GM19193 (cell line): ENCODE results near the gene CADM1.

Experiments used
- POLR2A ChIP-seq: IDR thresholded peaks from 4 replicates; pipeline ENCODE4 v1.6.1; 2011; ENCODE audit not compliant: insufficient read depth, insufficient read length; ENCODE audit errors: extremely low read depth

The CADM1 gene

GRCh38 chr11:115447273-115447864, 56.8 kb downstream of the CADM1 start:
- no peak for TF ChIP-seq POLR2A

DNA sequence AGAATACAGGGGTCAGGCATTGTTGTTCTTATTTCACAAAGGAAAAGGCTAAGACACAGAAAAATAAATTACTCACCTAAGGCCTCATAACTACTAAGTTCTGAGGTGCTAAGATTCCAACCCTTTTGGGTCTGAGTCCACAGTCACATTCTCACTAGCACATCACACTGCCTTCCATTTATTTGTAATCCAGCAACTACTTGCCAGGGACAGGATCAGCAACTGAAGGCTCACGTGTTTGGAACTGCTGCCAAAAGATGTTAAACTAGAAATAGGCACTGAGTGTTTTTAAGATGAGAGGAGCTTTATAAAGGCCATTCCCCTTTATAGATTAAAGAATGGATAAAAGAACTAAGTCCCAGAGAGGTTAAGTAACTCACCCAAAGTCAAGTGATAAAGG, 58.0 kb downstream of the CADM1 start:
- TF ChIP-seq POLR2A: no peak

- TF ChIP-seq POLR2A: no peak
Observed at GRCh38 chr11:115444542-115444941, 59.7 kb downstream of the CADM1 start.

DNA sequence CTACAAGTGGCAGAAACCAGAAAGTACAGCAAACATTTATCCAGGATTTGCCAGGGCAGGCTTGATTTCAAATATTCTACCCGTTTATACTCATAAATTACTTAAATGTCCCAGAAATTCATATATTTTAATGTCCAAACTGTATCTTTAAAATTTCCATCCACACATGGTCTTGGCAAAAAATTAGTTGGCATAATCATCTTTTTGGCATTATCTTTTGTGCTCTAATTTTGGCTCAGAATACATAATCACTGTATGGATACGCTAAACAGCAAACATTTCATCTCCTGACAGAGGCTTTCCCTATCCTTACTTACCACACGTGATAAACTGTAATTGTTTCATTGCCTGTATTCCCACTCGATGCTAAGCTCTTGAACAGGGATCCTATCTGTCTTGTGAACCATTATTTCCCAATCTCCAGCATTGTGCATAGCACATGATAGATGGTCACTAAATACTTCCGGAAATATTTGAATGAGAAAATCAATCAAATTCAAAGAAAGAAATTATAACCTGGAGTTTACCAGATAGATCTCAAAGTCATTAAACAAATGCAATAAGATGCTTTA, 64.2 kb downstream of the CADM1 start:
- TF ChIP-seq POLR2A: no peak

GRCh38 chr11:115439385-115439784, 64.8 kb downstream of the CADM1 start:
- no peak for TF ChIP-seq POLR2A

- TF ChIP-seq POLR2A: no peak
Observed at GRCh38 chr11:115437902-115438575, 66.2 kb downstream of the CADM1 start.

GRCh38 chr11:115430345-115430744, 73.9 kb downstream of the CADM1 start:
- no peak for TF ChIP-seq POLR2A

DNA sequence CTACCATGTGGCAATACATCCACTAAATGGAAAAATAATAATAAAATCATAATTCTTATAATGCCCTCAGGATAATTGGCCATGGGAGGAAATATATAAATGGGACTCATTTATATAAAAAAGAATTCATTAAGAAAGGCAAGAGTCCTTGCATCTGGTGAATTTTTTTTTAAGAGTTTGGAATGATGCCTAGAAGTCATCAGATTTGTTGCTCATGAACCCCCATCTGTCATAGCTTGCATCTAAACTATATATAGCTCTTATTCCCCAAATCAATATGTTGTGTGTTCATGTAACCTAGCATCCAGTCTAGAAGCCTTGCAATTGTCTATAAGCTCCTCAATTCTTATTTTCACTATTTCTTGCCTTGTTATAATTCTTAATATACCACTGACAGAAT, 75.9 kb downstream of the CADM1 start:
- TF ChIP-seq POLR2A: no peak

DNA sequence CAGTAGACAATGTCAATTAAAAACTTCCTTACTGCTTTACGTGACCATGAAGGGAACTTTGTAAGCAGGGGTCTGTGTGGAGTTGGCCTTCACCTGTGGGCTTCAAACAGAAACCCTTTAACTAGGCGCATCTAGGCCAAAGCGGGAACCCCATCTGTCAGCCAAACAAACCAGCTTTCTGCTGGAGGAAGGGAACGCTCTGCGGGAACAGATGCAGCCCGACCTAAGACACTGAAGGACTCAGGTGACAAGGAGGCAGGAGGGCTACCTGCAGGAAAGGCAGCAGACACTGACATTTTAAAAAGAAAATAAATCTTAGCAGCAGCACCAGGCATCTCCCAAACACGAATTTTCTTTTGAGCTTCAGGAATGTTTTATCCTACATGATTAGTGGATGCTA, 78.4 kb downstream of the CADM1 start:
- no peak for TF ChIP-seq POLR2A

GRCh38 chr11:115425250-115425649, 79.0 kb downstream of the CADM1 start:
- TF ChIP-seq POLR2A: no peak

DNA sequence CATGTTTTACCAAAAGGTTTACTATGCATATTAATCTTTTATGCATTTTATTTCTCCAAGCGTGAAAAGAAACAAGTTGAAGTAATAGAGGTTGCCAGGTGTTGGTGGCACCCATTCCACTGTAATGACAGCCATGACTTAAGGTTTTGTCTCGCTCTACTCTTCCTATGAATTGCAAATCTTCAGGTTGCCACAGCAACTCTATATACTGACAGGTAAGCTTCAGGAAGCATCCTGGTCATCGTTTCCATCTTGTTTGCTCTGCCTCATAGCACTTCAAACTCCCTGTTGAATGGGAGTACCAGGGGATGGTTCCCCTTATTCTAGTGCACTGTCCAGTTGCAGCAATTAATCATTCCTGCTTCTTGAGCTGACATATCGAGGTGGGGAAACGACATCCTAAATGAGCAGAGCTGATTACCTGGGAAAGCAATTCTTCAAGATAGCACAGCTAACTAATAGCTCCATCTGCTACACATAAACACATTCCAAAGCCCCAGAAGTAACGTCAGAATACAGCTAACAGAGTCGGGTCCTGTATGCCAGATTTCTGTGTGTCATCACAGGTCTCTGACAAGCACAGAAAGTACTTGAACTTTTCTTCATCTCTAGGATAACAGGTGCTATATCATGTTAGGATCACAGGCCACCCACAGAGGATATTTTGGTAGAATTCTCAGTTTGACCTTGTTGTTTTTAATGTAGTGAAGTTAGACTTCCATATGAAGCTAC, 80.3 kb downstream of the CADM1 start:
- TF ChIP-seq POLR2A: no peak

GRCh38 chr11:115421992-115422689, 82.1 kb downstream of the CADM1 start:
- no peak for TF ChIP-seq POLR2A

GRCh38 chr11:115421352-115421991, 82.7 kb downstream of the CADM1 start:
- TF ChIP-seq POLR2A: no peak

DNA sequence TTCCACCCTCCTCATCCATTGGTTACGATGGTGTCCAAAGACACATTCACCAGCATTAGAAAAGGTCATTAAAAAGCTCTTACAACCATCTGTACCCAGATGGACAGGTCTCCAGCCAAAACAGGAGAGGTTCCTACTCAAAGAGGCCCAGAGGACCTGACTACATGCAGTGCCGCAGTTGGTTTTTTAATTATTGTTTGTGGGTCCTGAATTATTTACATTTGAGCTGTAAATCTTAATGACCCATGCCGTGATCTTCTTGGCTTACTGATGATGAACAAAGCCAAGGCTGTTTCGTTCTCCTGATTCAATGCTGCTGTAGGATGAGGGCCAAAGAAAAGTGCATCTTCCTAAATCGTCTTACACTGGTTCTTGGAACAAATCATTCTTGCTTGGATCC, 83.7 kb downstream of the CADM1 start:
- no peak for TF ChIP-seq POLR2A

DNA sequence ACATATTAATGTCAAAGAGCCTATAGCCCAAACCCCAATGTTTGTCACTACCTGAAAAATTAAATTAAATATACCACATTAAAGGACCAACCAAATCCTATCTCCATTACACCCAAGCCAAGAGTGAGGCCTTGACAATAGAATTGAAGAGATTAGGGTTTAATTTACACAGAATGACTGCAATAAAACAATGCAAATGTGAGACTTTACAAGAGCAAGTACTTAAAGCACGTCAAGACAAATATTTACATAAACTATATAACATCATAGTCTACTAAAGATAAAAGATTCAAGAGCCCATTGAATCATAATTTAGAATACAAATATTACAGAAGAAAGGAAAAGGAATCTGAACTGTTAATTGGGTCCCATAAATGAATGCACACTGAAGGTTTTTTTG, 85.6 kb downstream of the CADM1 start:
- no peak for TF ChIP-seq POLR2A
